ENCODE results near the gene IKZF4.
"Not testable (repeated sequence)": the region's sequence is repeated elsewhere in the genome, so short reads cannot be mapped to it uniquely, and the experiment has no call there.

The IKZF4 gene

GRCh38 chr12:56020423-56021184 is at the start of gene IKZF4:
Gene IKZF4, plus strand, starts transcription at chr12:56021043. Its CDS starts 451 bp downstream, at chr12:56021494.
- in situ Hi-C loops (cut with MboI; ENCODE audit: low sequenced_read_pairs), result no loop called here

- in situ Hi-C loops (cut with MboI; ENCODE audit: low sequenced_read_pairs), result no loop called here
Observed at GRCh38 chr12:55972042-55972441, 48.8 kb upstream of the IKZF4 start.

DNA sequence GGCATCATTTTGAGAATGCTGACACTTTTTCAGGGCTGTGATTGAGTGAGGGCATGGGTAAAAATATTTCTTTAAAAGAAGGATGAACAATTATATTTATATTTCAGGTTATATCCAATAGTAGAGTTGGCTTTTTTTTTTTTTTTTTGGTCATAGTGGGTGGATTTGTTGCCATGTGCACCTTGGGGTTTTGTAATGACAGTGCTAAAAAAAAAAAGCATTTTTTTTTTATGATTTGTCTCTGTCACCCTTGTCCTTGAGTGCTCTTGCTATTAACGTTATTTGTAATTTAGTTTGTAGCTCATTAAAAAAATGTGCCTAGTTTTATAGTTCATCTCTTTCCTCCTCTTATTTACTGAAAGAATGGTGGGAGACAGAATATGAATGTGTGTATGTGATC is 48.4 kb upstream of the IKZF4 start:
- in situ Hi-C loops (cut with MboI; ENCODE audit: low sequenced_read_pairs), result no loop called here

- in situ Hi-C loops (cut with MboI; ENCODE audit: low sequenced_read_pairs), result no loop called here
Observed at GRCh38 chr12:55972911-55973598, 47.8 kb upstream of the IKZF4 start.

DNA sequence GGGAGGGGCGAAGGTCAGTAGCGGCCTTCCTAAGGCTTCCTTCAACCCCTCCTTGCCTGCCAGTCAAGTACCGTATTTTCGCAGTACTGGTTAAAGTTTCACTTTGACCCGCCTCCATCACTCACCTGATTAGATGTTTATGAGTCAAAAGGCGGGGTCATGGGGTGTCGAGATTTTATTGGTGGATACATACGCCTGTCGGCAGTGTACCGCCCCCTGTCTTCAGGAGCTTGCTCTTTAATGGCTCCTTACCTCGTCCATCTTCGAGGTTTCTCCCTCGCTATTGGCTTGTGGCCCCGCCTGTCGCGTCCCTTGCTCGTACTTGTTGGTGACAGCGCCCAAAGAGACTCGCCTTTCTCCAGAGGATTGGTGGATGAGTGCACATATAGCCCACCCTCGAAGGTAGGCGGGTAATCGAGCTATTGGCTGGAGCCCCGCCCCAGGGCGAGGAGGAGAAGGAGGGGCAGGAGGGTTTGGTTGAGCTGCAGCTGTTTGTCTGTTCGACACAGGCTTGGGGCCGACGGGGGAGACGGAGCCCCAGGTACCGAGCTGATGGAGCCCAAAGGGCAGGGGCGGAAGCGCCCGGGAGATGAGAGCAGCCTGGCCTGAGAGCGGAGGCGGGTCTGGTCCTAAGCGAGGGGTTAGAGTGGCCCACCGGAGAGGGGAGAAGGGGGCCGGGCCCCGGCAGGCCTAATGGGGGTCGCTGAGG is 47.1 kb upstream of the IKZF4 start, which contains the start of gene RAB5B:
TSS of gene RAB5B (plus strand) at position 480 of the 709 bp plus-strand sequence. CDS start 12,883 bp downstream, outside the sequence.
- in situ Hi-C loops (cut with MboI; ENCODE audit: low sequenced_read_pairs), result no loop called here

DNA sequence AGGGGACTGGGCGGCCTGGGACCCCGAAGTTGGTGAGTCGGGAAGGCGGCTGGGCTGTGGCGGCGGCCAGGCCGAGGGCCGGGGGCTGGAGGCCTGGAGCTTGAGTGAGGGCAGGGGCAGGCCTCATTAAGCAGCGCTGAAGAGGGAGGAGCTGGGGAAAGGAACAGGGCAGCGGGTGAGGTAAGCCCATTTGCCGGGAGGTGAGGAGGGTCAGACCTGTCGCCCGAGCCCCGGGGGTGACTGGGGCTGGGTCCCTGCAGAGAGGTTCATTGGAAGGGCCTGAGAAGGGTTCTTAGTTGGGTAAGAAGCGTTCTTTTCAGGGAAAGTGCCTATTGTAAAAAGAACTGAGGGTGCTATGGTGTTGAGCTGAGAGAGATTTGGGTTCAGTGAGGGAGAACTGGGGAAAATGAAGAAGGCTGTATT is 46.5 kb upstream of the IKZF4 start:
- in situ Hi-C loops (cut with MboI; ENCODE audit: low sequenced_read_pairs), result no loop called here

- in situ Hi-C loops (cut with MboI; ENCODE audit: low sequenced_read_pairs), result no loop called here
Observed at GRCh38 chr12:55978393-55978792, 42.5 kb upstream of the IKZF4 start.

DNA sequence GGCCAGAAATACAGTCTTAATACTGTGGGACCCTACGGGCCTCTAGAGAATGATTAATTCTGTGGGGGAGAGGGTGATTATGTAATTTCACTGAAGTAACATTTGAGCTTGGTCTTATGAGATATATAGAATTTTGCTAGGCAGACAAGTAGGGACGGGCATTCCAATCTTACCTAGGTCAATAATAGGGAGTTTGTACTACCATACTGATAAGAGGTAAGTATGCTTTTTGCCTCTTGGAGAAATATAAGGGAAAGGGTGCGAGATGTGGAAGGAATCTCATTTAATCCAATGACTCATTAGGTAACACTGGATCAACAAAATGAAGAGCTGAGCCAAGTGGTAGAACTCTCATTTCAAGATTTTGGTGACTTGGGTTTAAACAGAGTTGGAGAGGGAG is 41.8 kb upstream of the IKZF4 start:
- in situ Hi-C loops (cut with MboI; ENCODE audit: low sequenced_read_pairs), result no loop called here

- in situ Hi-C loops (cut with MboI; ENCODE audit: low sequenced_read_pairs), result not testable (repeated sequence)
Observed at GRCh38 chr12:55981882-55982281, 39.0 kb upstream of the IKZF4 start.

GRCh38 chr12:55982319-55982936 is 38.4 kb upstream of the IKZF4 start:
- in situ Hi-C loops (cut with MboI; ENCODE audit: low sequenced_read_pairs), result no loop called here

DNA sequence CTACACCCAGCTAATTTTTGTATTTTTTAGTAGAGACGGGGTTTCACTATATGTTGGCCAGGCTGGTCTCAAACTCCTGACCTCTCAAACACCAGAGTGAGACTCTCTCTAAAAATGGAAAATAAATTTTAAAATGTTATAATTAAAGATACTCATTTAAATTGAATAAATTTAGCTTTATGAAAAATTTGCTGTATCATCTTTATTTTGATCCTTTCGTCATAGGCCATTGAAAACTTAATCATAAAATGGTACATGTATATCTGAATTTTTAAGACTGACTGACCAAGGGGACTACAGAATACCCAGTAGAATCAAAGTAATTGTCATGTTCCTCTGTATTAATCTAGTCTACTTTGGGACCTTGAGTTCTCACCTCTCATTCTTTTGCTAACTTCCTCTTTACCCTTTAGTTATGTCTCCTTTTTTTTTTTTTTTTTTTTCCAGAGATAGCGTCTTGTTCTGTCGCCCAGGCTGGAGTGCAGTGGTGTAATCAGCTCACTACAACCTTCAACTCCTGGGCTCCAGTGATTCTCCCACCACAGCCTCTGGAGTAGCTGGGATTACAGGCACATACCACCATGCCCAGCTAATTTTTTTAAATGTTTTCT is 37.5 kb upstream of the IKZF4 start:
- in situ Hi-C loops (cut with MboI; ENCODE audit: low sequenced_read_pairs), result no loop called here

- in situ Hi-C loops (cut with MboI; ENCODE audit: low sequenced_read_pairs), result no loop called here
Observed at GRCh38 chr12:55984861-55985260, 36.0 kb upstream of the IKZF4 start.

DNA sequence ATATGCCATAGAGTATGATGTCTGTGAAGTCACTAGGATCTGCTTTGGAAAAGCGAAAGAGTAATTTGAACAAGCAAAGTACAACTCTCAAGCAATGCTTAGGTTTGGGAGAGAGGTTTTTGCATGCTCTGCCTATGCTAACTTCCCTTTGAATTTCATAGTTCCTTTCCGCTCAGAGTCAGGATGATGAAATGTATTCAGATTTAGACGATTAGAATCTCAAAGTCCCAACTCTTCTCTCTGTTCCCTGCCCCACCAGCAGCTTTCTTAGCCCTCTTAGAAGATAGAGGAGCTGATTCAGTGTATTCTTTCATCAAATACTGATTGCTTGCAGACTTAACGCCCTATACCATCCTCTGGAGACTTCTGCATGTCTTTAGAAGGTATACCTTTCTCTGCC is 35.5 kb upstream of the IKZF4 start:
- in situ Hi-C loops (cut with MboI; ENCODE audit: low sequenced_read_pairs), result no loop called here

DNA sequence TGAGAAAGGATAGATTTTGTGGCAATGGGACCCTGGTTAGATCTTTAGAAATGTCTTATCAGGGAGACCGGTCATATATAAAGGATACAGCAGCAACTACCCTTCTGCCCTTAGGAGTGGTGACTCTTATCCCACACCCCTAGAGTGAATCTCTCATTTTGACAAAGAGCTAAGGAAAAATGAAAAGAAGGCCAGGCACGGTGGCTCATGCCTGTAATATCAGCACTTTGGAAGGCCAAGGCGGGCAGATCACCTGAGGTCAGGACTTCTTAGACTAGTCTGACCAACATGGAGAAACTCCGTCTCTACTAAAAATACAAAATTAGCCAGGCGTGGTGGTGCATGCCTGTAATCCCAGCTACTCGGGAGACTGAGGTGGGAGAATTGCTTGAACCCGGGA is 34.9 kb upstream of the IKZF4 start:
- in situ Hi-C loops (cut with MboI; ENCODE audit: low sequenced_read_pairs), result not testable (repeated sequence)

GRCh38 chr12:55991110-55991509 is 29.7 kb upstream of the IKZF4 start:
- in situ Hi-C loops (cut with MboI; ENCODE audit: low sequenced_read_pairs), result no loop called here

DNA sequence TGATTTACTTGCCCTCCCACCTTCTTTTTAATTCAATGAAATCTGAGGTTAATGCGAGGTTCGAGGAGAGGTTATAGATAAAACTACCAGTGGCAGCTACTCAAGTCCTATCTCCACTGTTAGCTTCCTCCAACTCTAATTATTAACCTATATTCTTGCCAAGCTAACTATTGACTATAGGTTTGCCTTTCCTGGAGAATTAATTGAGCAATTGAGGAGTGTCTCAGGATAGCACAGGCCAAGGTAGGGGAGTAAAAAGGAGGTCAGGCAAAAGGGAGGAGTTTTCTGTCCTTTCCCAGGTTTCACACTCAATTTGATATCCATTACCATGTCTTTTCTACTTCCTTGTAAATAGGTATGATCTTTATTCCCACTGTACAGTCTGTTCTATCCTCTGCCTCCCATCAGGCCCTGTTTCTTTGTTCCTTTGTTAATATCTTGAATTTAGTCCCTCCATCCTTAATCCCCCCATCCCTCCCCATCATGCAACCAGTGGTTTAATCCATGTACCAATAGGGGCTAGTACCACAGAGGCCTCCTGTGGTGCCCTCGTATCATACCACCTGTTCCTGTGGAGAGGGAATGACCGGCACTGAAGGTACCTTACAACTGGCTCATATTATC is 27.5 kb upstream of the IKZF4 start:
- in situ Hi-C loops (cut with MboI; ENCODE audit: low sequenced_read_pairs), result no loop called here

- in situ Hi-C loops (cut with MboI; ENCODE audit: low sequenced_read_pairs), result no loop called here
Observed at GRCh38 chr12:55995366-55995765, 25.5 kb upstream of the IKZF4 start.

DNA sequence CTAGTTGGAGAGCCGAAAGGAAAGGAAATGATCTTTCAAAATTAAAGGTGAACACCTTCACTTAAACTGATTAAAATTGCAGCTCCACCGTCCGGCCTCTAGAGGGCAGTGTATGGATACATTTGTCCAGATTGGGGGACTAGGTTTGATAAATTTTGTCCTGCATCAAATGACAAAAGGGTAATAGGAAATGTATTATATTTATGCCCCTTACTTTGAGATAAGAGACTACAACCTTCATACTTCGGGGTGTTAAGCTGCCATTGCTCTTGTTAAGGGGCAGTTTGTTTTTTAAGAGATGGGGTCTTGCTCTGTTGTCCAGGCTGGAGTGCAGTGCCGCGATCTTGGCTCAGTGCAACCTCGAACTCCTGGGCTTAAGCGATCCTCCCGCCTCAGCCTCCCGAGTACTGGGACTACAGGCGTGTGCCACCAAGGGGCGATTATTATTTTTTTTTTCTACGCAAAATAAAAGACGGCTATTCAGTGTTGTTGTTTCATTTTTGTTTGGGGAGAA is 24.6 kb upstream of the IKZF4 start:
- in situ Hi-C loops (cut with MboI; ENCODE audit: low sequenced_read_pairs), result no loop called here

DNA sequence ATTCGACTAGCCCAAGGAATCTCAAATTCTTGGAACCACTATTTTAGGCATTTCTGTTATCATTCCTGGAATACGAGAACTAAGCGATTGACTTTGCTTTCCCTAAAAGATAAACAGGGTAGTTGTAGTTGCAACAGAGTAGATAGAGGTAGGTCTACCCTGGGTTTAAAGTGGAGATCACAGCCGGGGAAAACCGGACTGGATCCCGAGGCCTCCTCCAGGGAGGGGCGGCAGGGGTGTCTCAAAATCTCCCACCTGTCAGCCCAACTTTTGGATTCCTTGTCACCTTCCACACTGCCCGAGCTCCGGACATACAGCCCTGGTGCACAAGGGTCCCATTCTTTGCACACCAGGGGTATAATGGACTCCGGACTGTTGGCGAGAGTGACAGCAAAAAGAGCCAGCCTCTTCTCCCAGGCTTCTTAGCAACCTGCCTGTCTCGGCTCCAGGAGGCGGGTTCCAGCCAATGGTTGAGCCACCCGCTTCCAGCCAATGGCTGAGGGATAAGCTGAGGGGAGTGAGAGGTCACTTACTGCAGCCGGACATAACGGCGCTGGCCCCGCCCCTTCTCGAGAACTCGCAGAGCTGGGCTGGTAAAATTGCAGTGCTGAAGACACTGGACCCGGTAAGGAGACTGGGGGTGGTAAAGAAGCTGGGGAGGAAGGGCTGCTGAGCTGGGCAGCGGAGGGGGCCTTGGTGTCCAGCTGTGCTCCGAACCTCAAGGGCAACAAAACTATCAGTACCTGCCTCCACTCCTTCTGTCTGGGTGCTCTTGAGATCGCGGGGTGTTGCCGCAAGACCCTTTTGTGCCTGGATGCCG is 23.9 kb upstream of the IKZF4 start, which contains the start of gene SUOX:
TSS of gene SUOX (plus strand) at position 562 of the 820 bp plus-strand sequence. CDS start 4,946 bp downstream, outside the sequence.
- in situ Hi-C loops (cut with MboI; ENCODE audit: low sequenced_read_pairs), result no loop called here
